ENCODE measurements around the gene LBH. TPM values are rescaled to one million over a fixed set of nuclear protein-coding genes. Genes with fewer than 3 reads are reported as not detected.

Gene LBH
- polyA plus RNA-seq, 1 experiment, result 145 TPM

DNA sequence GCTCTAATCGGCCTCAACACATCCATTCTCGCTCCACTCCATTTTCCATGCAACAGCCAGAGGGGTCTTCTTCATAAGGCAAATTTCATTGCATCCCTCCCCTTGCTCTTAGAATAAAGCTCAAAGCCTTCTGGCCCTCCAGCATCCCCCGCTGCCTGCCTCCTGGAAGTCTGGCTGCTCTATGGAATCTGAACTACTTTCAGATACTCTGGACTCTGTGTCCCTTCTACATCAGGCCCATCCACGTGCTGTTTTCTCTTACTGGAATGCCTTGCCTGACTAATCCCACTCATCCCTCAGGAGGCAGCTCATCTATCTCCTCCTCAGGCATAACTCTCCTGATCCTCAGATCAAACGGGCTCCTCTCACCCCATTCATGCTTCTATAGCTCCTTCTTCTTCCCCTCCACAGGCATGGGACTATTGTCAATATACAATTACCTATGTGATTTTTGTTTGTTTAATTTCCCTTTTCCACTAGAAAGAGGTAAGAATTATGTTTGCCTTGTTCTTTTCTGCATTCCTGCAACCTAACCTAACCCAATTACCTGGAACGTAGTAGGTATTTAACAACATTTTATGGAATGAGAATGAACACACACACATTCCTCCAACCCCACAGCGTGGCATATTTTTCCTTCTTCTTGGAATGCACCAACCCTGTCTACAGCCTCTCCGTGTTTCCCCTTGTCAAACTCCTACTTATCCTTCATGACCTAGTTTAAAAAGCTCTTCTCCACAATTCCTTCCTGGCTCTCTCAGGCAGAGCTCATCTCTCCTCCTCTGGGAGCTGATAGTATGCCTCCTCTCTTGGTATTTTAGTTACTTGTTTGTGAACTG, 49.5 kb downstream of the LBH start:
- ChIA-PET CTCF (interaction anchor here (0.6 to 1.7 kb wide), 4 partner anchors 13 to 434 kb away, joined by 3 to 5 read pairs (median 4); no protein-coding TSS in a partner anchor), POLR2A (interaction anchor here (1.0 kb wide), 1 partner anchor 10 kb away, joined by 3 read pairs; no protein-coding TSS in a partner anchor)
- Histone ChIP-seq H3K36me3 (ENCODE audit: control insufficient read depth, insufficient read depth, low read length) (no peaks in the 10 kb centered on the region), H3K27me3 (ENCODE audit: control insufficient read depth, insufficient read depth, low read length) (no peaks in the 10 kb centered on the region), H3K4me3 (ENCODE audit: low read depth, low read length) (no peak overlapping the region)
- TF ChIP-seq, protein P1, sequence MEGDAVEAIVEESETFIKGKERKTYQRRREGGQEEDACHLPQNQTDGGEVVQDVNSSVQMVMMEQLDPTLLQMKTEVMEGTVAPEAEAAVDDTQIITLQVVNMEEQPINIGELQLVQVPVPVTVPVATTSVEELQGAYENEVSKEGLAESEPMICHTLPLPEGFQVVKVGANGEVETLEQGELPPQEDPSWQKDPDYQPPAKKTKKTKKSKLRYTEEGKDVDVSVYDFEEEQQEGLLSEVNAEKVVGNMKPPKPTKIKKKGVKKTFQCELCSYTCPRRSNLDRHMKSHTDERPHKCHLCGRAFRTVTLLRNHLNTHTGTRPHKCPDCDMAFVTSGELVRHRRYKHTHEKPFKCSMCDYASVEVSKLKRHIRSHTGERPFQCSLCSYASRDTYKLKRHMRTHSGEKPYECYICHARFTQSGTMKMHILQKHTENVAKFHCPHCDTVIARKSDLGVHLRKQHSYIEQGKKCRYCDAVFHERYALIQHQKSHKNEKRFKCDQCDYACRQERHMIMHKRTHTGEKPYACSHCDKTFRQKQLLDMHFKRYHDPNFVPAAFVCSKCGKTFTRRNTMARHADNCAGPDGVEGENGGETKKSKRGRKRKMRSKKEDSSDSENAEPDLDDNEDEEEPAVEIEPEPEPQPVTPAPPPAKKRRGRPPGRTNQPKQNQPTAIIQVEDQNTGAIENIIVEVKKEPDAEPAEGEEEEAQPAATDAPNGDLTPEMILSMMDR (IDR thresholded peaks at IDR 0.05; ENCODE audit: insufficient read depth, low read depth, low read length), result no peak
- no peak for DNase-seq (ENCODE audit: low read depth)

DNA sequence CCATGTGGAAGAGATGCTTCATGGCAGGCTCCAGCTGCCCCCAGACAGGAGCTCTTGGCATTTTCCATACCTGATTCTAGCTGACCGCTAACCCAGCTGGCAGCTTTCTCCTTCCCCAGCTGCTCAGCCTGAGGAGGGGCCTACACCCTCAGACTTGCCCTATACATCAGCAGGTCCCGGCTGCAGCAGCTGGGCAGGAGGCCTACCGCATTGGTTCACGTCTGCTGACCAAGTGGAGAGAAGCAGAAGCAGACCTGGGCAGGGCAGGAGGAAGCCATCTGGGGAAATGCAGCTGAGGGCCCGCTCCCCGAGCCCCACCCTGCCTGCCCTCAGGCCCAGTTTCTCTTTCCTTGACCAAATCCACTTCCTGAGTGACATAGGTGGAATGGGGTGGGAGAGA, 50.7 kb downstream of the LBH start:
- ChIA-PET POLR2A (interaction anchor here (1.0 kb wide), 1 partner anchor 11 kb away, joined by 3 read pairs; no protein-coding TSS in a partner anchor), CTCF (interaction anchor here (0.6 to 1.7 kb wide), 4 partner anchors 12 to 430 kb away, joined by 3 to 5 read pairs (median 4); no protein-coding TSS in a partner anchor)
- no peak for DNase-seq (ENCODE audit: low read depth)
- TF ChIP-seq, protein P1 (IDR thresholded peaks at IDR 0.05; ENCODE audit: insufficient read depth, low read depth, low read length), result no peak
- Histone ChIP-seq H3K4me3 (ENCODE audit: low read depth, low read length) (no peak overlapping the region), H3K36me3 (ENCODE audit: control insufficient read depth, insufficient read depth, low read length) (no peaks in the 10 kb centered on the region), H3K27me3 (ENCODE audit: control insufficient read depth, insufficient read depth, low read length) (no peaks in the 10 kb centered on the region)

DNA sequence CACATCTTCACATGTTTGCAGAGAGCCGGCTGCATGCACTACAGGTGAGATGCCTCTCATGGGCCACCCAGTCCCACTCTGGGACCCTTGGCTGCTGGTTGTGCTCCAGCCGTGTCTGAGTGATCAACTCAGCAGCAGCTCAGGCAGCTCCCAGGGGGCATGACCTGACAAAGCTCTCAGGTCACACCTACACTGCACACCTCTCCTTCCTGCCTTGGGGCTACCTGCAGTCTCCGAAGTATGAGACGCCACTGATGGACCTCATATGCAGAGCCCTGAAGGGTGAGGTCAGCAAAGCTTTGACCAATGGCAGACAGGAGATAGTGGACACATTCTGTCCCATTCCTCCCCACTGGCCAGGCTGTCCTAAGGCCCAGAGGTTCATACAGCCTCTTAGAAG, 51.4 kb downstream of the LBH start:
- TF ChIP-seq, protein P1 (IDR thresholded peaks at IDR 0.05; ENCODE audit: insufficient read depth, low read depth, low read length), result no peak
- POLR2A ChIA-PET, result interaction anchor here (0.6 kb wide), 1 partner anchor 17 kb away, joined by 4 read pairs; no protein-coding TSS in a partner anchor
- Histone ChIP-seq H3K4me3 (ENCODE audit: low read depth, low read length) (no peak overlapping the region), H3K36me3 (ENCODE audit: control insufficient read depth, insufficient read depth, low read length) (no peaks in the 10 kb centered on the region), H3K27me3 (ENCODE audit: control insufficient read depth, insufficient read depth, low read length) (no peaks in the 10 kb centered on the region)
- CTCF ChIA-PET, result interaction anchor here (0.6 to 1.6 kb wide), 2 partner anchors 74 to 429 kb away, joined by 3 to 4 read pairs; no protein-coding TSS in a partner anchor
- DNase-seq (ENCODE audit: low read depth), result no peak

DNA sequence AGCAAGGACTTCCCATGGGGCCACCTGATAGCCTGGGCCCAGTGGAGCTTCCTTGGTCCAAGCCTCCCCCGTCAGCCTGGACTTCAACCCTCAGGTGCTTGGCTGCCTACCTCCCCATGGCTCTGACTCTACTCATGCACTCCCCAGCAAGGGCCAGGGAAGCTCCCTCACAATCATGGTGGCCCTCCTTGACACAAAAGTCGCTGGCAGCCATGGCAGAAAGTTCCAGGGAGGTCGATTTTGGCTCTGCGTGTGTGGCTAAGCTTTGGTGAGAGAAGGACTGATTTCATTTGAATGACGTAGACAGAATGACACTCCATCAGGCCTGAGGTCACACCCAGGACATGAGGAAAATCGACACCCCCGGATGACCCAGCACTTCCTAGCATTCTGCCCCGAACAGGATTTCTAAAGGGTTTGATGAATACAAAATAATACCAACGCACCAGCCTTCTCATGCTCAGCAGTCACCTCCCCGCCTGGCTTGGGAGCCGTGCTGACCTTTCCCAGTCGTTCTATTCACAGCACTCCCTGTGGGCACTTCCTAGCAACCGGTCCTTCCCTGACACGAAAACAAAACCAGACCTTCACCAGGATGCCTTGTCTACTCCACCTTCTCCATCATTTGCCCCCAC, 52.7 kb downstream of the LBH start:
- ChIA-PET POLR2A (no interaction called here), CTCF (no interaction called here)
- Histone ChIP-seq H3K4me3 (ENCODE audit: low read depth, low read length) (no peak overlapping the region), H3K27me3 (ENCODE audit: control insufficient read depth, insufficient read depth, low read length) (no peaks in the 10 kb centered on the region), H3K36me3 (ENCODE audit: control insufficient read depth, insufficient read depth, low read length) (no peaks in the 10 kb centered on the region)
- TF ChIP-seq, protein P1 (IDR thresholded peaks at IDR 0.05; ENCODE audit: insufficient read depth, low read depth, low read length), result no peak
- DNase-seq (ENCODE audit: low read depth), result no peak

DNA sequence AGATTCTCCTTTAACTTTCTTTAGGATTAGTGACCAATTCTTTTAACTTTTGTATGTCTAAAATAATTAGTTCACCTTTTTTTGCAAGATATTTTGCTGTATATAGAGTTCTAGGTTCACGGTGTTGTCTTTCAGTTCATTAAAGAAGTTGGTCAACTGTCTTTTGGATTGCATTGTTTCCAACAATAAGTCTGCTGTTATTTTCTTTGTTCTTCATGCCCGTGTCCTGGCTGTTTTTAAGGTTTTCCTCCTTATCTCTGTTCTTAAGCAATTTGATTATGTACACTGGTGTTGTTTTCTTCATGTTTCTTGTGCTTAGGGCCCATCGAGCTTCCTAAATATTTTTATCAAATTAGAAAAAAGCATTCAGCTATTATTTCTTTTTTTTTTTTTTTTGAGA, 54.4 kb downstream of the LBH start:
- CTCF ChIA-PET, result interaction anchor here (0.6 kb wide), 1 partner anchor 426 kb away, joined by 3 read pairs; no protein-coding TSS in a partner anchor
- POLR2A ChIA-PET, result no interaction called here
- H3K27me3 ChIP-seq (ENCODE audit: control insufficient read depth, insufficient read depth, low read length), result no peaks in the 10 kb centered on the region
- H3K4me3 ChIP-seq (ENCODE audit: low read depth, low read length), result no peak overlapping the region
- no peak for DNase-seq (ENCODE audit: low read depth)
- H3K36me3 ChIP-seq (ENCODE audit: control insufficient read depth, insufficient read depth, low read length), result no peaks in the 10 kb centered on the region
- TF ChIP-seq, protein P1 (IDR thresholded peaks at IDR 0.05; ENCODE audit: insufficient read depth, low read depth, low read length), result no peak

All from BJ (cell line).